HG03558 (cell line): ENCODE results near the gene DNAJC6.
"Not testable (repeated sequence)": the region's sequence is repeated elsewhere in the genome, so short reads cannot be mapped to it uniquely, and the experiment has no call there.

Source experiments
- ATAC-seq: cut with Tn5 transposase; IDR thresholded peaks from one replicate; pipeline ENCODE4 v1.9.1; 2021; ENCODE audit warnings: moderate number of reproducible peaks; ENCODE audit not compliant: unreplicated experiment; ENCODE audit errors: extremely low read depth

Gene DNAJC6

DNA sequence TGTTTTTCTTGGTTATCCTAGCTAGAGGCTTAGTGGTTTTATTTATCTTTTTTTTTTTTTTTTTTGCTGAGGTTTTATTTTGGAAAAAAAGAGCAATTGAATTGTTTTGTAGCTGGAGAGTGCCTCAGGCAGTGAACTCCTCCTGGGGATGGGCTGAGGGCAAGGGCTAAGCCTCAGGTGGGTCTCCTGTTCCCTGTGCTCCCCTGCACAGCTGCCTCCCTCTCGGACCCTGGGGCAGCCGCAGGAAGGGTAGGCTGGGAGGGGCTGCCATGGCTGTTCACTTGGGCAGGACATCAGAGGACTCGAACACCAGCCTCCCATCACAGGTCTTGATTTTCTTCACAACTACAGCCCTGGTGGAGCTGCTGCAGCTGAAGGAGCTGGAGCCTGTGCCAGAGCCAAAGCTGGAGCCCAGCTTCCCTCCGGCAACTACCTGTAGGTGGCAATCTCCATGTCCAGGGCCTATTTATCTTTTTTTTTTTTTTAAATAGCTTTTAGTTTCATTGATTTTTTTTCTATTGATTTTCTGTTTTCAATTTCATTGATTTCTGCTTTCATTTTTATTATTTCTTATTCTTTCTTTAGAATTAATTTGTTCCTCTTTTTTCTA is 140.0 kb downstream of the DNAJC6 start:
- no peak for ATAC-seq

DNA sequence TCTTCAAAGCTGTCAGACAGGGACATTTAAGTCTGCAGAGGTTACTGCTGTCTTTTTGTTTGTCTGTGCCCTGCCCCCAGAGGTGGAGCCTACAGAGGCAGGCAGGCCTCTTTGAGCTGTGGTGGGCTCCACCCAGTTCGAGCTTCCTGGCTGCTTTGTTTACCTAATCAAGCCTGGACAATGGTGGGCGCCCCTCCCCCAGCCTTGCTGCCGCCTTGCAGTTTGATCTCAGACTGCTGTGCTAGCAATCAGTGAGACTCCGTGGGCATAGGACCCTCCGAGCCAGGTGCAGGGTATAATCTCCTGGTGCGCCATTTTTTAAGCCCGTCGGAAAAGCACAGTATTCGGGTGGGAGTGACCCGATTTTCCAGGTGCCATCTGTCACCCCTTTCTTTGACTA is 146.3 kb downstream of the DNAJC6 start:
- ATAC-seq: not testable (repeated sequence)

DNA sequence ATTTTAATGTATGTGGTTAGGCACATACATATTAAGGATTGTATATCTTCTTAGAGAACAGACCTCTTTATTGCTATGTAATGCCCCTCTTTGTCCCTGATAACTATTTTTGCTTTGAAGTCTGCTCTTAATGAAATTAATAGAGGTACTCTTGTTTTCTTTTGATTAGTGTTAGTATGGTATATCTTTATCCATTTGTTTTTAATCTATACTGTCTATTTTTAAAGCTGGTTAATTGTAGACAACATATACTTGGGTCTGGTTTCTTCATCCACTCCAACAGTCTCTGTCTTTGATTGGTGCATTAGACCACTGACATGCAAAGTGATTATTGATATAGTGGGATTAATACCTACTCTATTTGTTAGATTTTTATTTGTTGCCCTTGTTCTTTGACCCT is 147.1 kb downstream of the DNAJC6 start:
- ATAC-seq: no peak

DNA sequence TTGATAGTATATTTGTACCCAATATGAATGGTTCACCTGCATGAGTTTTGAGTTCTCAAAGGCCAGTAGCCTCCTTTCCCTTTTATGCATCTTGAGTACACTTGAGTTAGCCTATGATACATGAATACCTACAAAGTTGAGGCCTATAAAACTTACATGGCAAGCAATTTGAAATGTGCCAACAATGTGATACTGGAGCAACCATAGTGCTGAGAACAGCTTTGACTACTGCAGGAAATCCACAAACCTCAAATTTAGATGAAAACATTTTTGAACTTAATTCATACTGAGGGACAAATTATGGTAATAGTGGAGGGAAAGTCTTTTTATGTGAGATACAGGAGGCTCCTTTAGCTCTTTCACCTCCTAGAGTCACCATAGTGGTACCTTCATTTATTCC is 148.5 kb downstream of the DNAJC6 start:
- ATAC-seq: no peak

DNA sequence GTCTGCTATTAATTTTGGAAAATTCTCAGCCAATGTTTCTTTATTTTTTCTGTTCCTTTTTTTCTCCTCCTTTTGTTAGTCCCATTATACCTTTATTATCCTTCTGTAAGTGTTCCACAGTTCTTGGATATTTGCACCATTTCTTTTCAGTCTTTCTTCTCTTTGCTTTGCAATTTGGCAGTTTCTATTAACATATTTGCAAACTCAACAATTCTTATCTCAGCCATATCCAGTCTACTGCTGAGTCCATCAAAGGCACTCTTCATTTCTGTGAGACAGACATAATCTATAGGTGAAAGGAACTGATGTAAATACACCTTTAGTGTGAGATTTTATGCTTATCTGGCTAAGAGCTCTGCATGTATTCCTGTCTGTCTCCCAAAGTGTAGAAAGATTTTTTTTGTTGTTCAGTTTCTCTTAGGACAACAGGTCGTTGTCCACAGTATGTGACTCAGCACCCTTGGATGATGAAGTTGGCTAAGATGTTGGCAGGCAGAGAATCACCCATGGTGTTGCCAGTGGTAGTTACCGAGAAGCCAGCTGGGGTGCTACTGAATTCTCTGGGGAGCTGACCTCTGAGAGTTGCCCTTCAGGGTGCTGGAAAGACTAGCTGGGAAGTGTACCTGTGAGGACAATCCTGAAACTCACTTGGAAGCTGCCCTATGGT is 149.5 kb downstream of the DNAJC6 start:
- ATAC-seq: no peak

DNA sequence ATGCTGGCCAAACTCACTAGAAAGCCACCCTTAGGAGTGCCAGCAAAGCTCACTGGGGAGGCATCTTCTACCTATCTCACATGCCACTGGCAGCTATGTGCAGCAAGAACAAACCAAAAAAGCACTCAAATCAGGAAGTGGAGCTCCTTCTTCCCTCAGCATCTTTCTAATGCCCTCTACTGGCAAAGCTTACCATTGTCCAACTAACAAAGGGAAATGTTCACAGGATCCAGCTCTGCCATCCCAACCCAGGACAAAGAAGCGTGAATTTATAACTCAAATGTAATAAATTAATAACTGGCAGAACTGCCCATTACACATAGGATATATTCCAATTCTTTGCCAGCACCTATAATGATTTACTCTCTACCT is 150.0 kb downstream of the DNAJC6 start:
- ATAC-seq: no peak
